Esophagus (tissue), 2 donors: ENCODE data around the gene DOCK4. TPM values are rescaled to one million over a fixed set of nuclear protein-coding genes. Genes with fewer than 3 reads are reported as not detected.

ENCODE experiments used
- H3K27ac ChIP-seq, 2 donors: one replicate each; pipeline ENCODE4 v1.5.1; 2013; ENCODE audit warnings: low read depth in 2 of 2, mild to moderate bottlenecking in 2 of 2, inconsistent platforms in 1 of 2, low read length in 1 of 2, moderate library complexity in 1 of 2
- H3K27me3 ChIP-seq, 2 donors: one replicate each; pipeline ENCODE4 v1.6.1; 2013; ENCODE audit warnings: low read length in 2 of 2, control low read depth in 1 of 2, mild to moderate bottlenecking in 1 of 2; ENCODE audit not compliant: insufficient read depth in 2 of 2, control insufficient read depth in 1 of 2
- H3K36me3 ChIP-seq, 2 donors: one replicate each; pipeline ENCODE4 v1.6.1; 2013; ENCODE audit warnings: low read length in 1 of 2; ENCODE audit not compliant: control insufficient read depth in 2 of 2, insufficient read depth in 2 of 2
- H3K4me1 ChIP-seq, 2 donors: one replicate each; pipeline ENCODE4 v1.6.1; 2013; ENCODE audit warnings: low read length in 1 of 2; ENCODE audit not compliant: control insufficient read depth in 2 of 2, insufficient read depth in 2 of 2
- H3K4me3 ChIP-seq, 2 donors: one replicate each; pipeline ENCODE4 v1.5.1; 2013; ENCODE audit warnings: low read length in 2 of 2, mild to moderate bottlenecking in 2 of 2, low read depth in 1 of 2, moderate library complexity in 1 of 2
- H3K9me3 ChIP-seq, 2 donors: one replicate each; pipeline ENCODE4 v1.6.1; 2013; ENCODE audit warnings: mild to moderate bottlenecking in 2 of 2, low read depth in 1 of 2, low read length in 1 of 2, moderate library complexity in 1 of 2; ENCODE audit not compliant: control insufficient read depth in 2 of 2, insufficient read depth in 1 of 2
- WGBS, 2 donors: extraction: QIAGEN DNeasy Blood & Tissue Kit; methylation state at CpG; one replicate each; pipeline ENCODE4 v1.1.7; 2013; 5-methylcytosine and 5-hydroxymethylcytosine counted together
- polyA plus RNA-seq, 2 donors: library from polyadenylated mRNA; stranded (reverse); fragments of 200-250 nt; gene quantifications; one replicate each; pipeline ENCODE4 v1.2.3, GENCODE V29; 2013
- donor health status: healthy with polysubstance abuse.
- donor health status: Bipolar disorder and iron deficiency.

Gene DOCK4
- polyA plus RNA-seq, 2 donors = 1.8 to 2.9 TPM

DNA sequence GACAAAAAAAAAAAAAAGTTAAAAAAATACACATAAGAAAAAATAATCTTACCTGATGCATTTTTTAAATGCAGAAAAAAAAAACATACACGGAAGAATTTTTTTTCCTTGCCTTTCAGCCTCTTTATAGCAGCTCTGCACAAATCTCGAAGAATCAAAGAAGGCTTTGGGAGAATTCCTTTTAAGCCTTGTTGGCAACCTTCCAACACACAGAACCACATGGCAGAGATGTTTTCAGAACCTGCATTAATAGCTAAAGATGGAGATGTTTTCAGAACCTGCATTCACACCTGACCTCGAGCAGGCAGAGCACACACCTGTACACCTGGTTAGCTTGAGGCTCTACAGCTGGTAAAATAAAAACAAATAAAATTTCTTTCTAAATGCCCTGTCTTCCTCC lies 65.6 kb downstream of the DOCK4 start:
- no peak overlapping the region for H3K4me3 ChIP-seq
- H3K9me3 ChIP-seq = no peaks in the 10 kb centered on the region
- no peaks in the 10 kb centered on the region for H3K27me3 ChIP-seq
- H3K36me3 ChIP-seq = no peaks in the 10 kb centered on the region
- H3K4me1 ChIP-seq = no peaks in the 10 kb centered on the region
- 33 to 50% methylated on average over 3 of the region's 3 CpGs for WGBS, 2 donors
- H3K27ac ChIP-seq = no peak overlapping the region

DNA sequence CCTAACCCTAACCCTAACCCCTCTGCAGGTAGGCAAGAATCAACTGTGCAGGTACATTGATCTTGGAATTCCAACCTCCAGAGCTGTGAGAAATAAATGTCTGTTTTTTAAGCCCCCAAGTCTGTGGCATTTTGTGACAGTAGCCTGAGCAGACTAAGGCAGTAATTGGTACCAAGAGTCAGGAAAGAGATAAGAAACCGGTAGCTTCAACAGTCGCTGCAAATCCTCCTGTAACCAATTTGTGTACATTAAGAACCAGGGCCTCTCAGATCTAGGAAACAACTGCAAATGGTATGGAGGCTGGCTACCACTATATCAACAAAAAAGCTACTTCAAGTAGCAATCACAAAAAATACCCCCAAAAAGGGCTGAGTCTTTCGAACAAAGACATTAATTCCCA lies 67.3 kb downstream of the DOCK4 start:
- WGBS, 2 donors = 93 to 94% methylated on average over 3 of the region's 3 CpGs
- H3K27ac ChIP-seq = no peak overlapping the region
- H3K4me3 ChIP-seq = no peak overlapping the region
- H3K9me3 ChIP-seq = no peaks in the 10 kb centered on the region
- H3K4me1 ChIP-seq = no peaks in the 10 kb centered on the region
- no peaks in the 10 kb centered on the region for H3K36me3 ChIP-seq
- no peaks in the 10 kb centered on the region for H3K27me3 ChIP-seq

DNA sequence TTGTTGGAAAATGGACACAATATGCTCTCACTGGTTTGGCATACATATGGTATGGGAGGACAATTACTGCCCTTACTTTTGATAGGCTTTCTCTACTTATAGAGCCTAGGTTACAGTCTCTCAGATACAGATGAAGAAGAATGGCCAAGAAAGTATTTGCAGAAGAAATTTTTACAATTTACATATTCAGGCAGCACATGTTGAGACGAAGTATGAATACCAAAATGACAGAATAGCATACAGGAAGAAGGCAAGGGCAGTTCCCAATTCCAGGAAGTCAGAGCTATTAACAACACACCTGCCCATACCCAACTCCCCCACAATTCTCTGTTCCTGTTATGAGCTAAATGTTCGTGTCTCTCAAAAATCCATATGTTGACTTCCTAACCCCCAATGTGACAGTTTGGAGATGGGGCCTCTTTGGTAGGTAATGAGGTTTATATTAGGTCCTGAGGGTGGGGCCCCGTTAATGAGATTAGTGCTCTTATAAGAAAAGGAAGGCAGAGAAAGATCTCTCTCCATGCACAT lies 67.8 kb downstream of the DOCK4 start:
- H3K4me3 ChIP-seq = no peak overlapping the region
- H3K27me3 ChIP-seq = no peaks in the 10 kb centered on the region
- 75 to 77% methylated on average over 3 of the region's 3 CpGs for WGBS, 2 donors
- H3K36me3 ChIP-seq = no peaks in the 10 kb centered on the region
- no peak overlapping the region for H3K27ac ChIP-seq
- H3K9me3 ChIP-seq = no peaks in the 10 kb centered on the region
- H3K4me1 ChIP-seq = no peaks in the 10 kb centered on the region

DNA sequence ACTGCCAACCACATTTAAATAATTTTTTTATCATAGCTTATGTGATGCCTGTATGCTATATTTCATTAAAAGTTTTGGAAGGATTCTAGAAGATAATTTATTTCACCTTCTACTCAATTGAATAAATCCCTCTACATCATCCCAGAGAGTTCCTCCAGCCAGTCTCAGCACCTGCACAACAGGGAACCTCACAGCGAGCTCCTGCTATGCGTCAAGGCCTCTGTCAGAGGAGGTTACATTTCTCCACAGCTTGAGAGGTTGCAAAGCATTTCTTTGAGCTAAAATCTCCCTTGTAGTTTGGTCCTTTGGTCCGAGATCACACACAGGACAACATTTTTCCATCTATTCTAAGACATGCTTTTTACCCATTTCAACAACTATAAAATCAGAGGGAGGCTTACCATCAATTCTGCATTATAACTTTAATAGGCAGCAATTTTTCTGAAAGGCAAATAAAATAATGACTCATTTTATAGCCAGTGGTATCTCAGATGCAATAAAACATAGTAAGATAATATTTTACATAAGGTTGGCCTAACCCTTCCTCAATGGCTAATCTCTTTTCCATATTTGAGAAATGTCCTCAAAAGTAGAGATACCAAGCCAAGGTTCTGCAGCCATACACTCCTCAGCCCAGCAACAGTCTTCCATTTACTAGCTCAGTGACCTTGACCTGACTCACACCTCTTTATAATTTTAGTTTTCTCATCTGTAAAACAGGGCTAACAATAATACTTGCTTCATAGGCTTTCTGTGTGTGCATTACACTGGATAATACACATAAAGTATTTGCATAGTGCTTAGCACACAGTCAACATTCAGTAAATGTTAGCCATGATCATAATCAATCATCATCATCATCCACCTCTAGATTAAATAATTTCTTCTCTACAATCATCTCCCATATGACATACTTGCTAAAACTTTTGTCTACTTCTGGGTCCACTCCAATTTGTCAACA lies 68.8 kb downstream of the DOCK4 start:
- Histone ChIP-seq H3K27ac (no peak overlapping the region), H3K4me3 (no peak overlapping the region), H3K27me3 (no peaks in the 10 kb centered on the region), H3K9me3 (no peaks in the 10 kb centered on the region), H3K36me3 (no peaks in the 10 kb centered on the region), H3K4me1 (no peaks in the 10 kb centered on the region)
- 82 to 91% methylated on average over 3 of the region's 3 CpGs for WGBS, 2 donors

DNA sequence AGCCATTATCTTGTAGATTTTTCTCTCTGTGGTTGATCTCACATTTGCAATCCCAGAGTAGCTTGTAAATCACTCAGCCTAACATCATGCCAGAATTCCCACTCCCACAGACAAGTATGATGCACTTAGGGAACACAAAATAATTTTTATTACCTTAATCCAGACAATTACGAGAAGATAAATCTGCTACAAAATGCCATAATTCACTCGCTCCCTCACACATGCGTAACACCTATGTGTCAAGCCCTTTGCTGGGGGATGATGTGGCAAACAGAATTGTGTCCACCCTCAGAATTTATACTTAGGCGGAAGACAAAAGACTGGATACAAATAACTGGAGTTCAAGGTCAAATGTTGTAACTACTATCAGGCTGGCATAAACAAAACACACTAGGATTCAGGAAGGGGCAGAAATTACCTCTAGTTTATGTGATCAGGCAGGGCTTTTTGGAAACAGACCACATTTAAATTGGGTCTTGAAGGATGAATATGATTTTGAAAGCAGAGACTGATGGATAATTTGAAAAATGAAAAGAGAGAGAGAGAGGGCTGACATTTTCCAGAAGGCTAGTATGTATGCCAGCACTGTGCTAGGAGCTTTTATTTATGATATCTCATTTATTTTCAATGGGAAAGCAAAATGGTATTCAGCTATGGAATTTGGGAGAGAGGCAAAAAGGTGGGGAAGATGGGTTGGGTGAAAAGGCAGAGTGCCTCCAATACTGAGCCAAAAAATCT lies 69.8 kb downstream of the DOCK4 start:
- H3K27ac ChIP-seq = no peak overlapping the region
- H3K36me3 ChIP-seq = no peaks in the 10 kb centered on the region
- H3K4me3 ChIP-seq = no peak overlapping the region
- no peaks in the 10 kb centered on the region for H3K27me3 ChIP-seq
- no peaks in the 10 kb centered on the region for H3K9me3 ChIP-seq
- 77 to 84% methylated on average over 4 of the region's 4 CpGs for WGBS, 2 donors
- no peaks in the 10 kb centered on the region for H3K4me1 ChIP-seq

DNA sequence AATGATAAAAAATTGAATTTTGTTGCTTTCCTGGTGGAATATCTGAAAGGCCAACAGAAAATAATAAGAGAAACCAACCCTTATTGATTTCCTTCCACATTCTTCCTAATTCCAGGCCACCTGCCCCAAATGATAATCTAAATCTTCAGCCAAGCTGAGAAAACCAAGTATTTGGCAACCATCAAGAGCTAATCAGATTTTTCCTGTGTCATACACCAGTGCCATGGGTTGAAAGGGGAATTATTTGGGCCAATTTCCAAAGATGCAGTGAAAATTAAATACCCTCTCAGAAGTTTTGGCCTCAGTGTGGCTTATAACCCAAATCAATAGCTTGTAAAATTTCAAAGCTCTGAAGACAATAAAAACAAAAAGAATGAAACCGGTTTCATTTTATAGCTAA lies 70.4 kb downstream of the DOCK4 start:
- Histone ChIP-seq H3K9me3 (no peaks in the 10 kb centered on the region), H3K36me3 (no peaks in the 10 kb centered on the region), H3K27me3 (no peaks in the 10 kb centered on the region), H3K4me3 (no peak overlapping the region), H3K4me1 (no peaks in the 10 kb centered on the region), H3K27ac (no peak overlapping the region)
- WGBS, 2 donors = 64 to 83% methylated on average over 1 of the region's 1 CpG

DNA sequence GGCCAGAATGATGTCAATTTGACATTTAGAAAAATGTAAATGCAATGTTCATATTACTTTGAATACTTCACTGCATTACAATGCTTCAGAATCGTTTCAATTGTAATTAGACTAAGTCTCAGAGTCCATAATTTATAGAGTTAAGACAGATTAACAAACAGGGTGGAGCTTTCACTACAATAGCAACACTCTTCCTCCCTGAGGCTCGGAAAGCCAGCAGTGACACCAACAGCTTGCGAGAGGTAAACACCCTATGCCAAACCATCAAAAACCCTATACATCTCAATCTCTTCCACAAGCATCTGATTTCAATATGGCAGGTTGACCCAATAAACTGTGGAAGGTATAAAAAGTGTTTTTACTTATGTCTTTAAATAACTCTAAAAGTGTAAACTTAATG lies 72.2 kb downstream of the DOCK4 start:
- no peaks in the 10 kb centered on the region for H3K4me1 ChIP-seq
- no peaks in the 10 kb centered on the region for H3K36me3 ChIP-seq
- WGBS, 2 donors = 71 to 77% methylated on average over 3 of the region's 3 CpGs
- no peak overlapping the region for H3K27ac ChIP-seq
- H3K27me3 ChIP-seq = no peaks in the 10 kb centered on the region
- H3K9me3 ChIP-seq = no peaks in the 10 kb centered on the region
- no peak overlapping the region for H3K4me3 ChIP-seq

DNA sequence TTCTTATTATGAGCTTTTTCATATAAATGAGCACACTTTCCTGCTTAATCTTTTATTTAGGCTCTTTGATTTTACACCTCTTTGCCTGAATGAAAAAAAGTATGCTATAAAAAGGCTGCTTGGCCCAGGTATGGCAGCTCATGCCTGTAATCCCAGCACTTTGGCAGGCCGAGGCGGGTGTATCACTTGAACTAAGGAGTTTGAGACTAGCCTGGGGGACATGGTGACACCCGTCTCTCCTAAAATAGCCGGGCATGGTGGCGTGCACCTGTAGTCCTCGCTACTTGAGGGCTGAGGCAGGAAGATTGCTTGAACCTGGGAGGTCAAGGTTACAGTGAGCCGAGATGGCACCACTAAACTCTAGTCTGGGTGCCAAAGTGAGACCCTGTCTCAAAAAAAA lies 72.9 kb downstream of the DOCK4 start:
- no peaks in the 10 kb centered on the region for H3K9me3 ChIP-seq
- 94% methylated on average over 7 of the region's 7 CpGs for whole genome bisulfite sequencing, 2 donors

DNA sequence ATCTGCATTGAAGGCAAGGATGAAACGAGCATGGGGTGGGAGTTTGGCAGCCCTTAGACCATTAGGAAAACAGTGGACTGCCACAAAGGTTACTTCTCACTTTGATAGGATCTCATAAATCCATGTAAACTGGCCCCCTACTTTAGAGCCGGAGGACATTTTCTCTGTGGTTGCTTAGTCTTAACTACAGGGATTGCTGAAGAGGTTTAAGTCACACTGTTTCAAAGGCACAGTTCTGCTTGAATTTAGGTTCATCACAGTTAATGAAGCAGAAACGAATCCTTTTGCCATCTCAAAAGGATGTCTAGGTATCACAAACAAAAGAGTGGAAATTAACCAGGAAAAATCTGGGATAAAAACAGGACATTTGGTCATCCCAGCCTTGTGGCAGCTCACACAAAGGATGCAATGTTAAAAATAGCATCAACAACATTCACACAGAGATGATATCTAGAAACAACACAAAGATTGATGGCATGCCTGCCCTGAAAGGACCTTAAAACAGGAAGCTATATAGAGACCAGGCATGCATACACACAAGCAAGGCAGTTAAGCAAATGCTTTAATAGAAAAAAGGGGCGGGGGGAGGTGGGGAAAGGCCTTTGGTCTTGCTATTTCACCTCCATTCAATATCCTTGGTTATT lies 74.0 kb downstream of the DOCK4 start:
- Histone ChIP-seq H3K27ac (no peak overlapping the region), H3K4me1 (no peaks in the 10 kb centered on the region)
- WGBS, 2 donors = 66 to 67% methylated on average over 4 of the region's 4 CpGs

More for the DNA sequence above, 72.9 kb downstream of the DOCK4 start:
- Histone ChIP-seq H3K4me3 (no peak overlapping the region), H3K27me3 (no peaks in the 10 kb centered on the region), H3K4me1 (no peaks in the 10 kb centered on the region), H3K36me3 (no peaks in the 10 kb centered on the region), H3K27ac (no peak overlapping the region)

More for the DNA sequence above, 74.0 kb downstream of the DOCK4 start:
- H3K4me3 ChIP-seq = no peak overlapping the region
- H3K27me3 ChIP-seq = no peaks in the 10 kb centered on the region
- H3K9me3 ChIP-seq = no peaks in the 10 kb centered on the region
- H3K36me3 ChIP-seq = no peaks in the 10 kb centered on the region
